ENCODE measurements around the gene LYPD6B. TPM values are rescaled to one million over a fixed set of nuclear protein-coding genes. Genes with fewer than 3 reads are reported as not detected.

LYPD6B gene
- total RNA-seq, 1 experiment from 2014 or later: not detected

GRCh38 chr2:149112068-149112467 is 73.6 kb downstream of the LYPD6B start:
- no peak for DNase-seq (ENCODE audit: low spot score)
- Histone ChIP-seq H3K9me3 (ENCODE audit: low read depth, low read length, poor library complexity, severe bottlenecking) (no peaks in the 10 kb centered on the region), H3K27me3 (replicated peaks; ENCODE audit: insufficient read depth, low read depth, low read length, poor library complexity) (no peaks in the 10 kb centered on the region), H3K27ac (ENCODE audit: low read depth, low read length, poor library complexity, severe bottlenecking) (no peak overlapping the region), H3K36me3 (ENCODE audit: insufficient read depth, low read length, poor library complexity, severe bottlenecking) (no peaks in the 10 kb centered on the region), H3K4me3 (ENCODE audit: low read depth, low read length, poor library complexity, severe bottlenecking) (no peak overlapping the region), H3K4me1 (ENCODE audit: insufficient read depth, low read length, poor library complexity, severe bottlenecking) (no peaks in the 10 kb centered on the region)
- intact Hi-C loops (cut with micrococcal nuclease; ENCODE audit: unreplicated experiment): no loop called here
- no peak for TF ChIP-seq EZH2 (IDR thresholded peaks at IDR 0.05; ENCODE audit: borderline replicate concordance, low read depth, low read length, poor library complexity, severe bottlenecking)
- no peak for TF ChIP-seq CTCF (conservative IDR thresholded peaks at IDR 0.05; ENCODE audit: low read depth, low read length)
- ChIA-PET POLR2A (ENCODE audit: low non-redundant PET) (no interaction called here), CTCF (no interaction called here)
- BruUV-seq (replicated peaks): no TSS peak

GRCh38 chr2:149112713-149113112 is 74.2 kb downstream of the LYPD6B start:
- no peaks in the 10 kb centered on the region for H3K9me3 ChIP-seq (ENCODE audit: low read depth, low read length, poor library complexity, severe bottlenecking)
- intact Hi-C loops (cut with micrococcal nuclease; ENCODE audit: unreplicated experiment): no loop called here
- H3K4me3 ChIP-seq (ENCODE audit: low read depth, low read length, poor library complexity, severe bottlenecking): no peak overlapping the region
- H3K36me3 ChIP-seq (ENCODE audit: insufficient read depth, low read length, poor library complexity, severe bottlenecking): no peaks in the 10 kb centered on the region
- H3K4me1 ChIP-seq (ENCODE audit: insufficient read depth, low read length, poor library complexity, severe bottlenecking): no peaks in the 10 kb centered on the region
- no peak overlapping the region for H3K27ac ChIP-seq (ENCODE audit: low read depth, low read length, poor library complexity, severe bottlenecking)
- no peaks in the 10 kb centered on the region for H3K27me3 ChIP-seq (replicated peaks; ENCODE audit: insufficient read depth, low read depth, low read length, poor library complexity)
- no TSS peak for BruUV-seq (replicated peaks)
- ChIA-PET POLR2A (ENCODE audit: low non-redundant PET) (no interaction called here), CTCF (no interaction called here)
- no peak for TF ChIP-seq EZH2 (IDR thresholded peaks at IDR 0.05; ENCODE audit: borderline replicate concordance, low read depth, low read length, poor library complexity, severe bottlenecking)
- no peak for DNase-seq (ENCODE audit: low spot score)

- no TSS peak for BruUV-seq (replicated peaks)
- intact Hi-C loops (cut with micrococcal nuclease; ENCODE audit: unreplicated experiment): no loop called here
These were observed 77.3 kb downstream of the LYPD6B start for GRCh38 chr2:149115781-149116180.

More at GRCh38 chr2:149115781-149116180, 77.3 kb downstream of the LYPD6B start:
- H3K9me3 ChIP-seq (ENCODE audit: low read depth, low read length, poor library complexity, severe bottlenecking): no peaks in the 10 kb centered on the region
- H3K27ac ChIP-seq (ENCODE audit: low read depth, low read length, poor library complexity, severe bottlenecking): no peak overlapping the region
- no peak for DNase-seq (ENCODE audit: low spot score)
- CTCF ChIA-PET: no interaction called here
- no peaks in the 10 kb centered on the region for H3K27me3 ChIP-seq (replicated peaks; ENCODE audit: insufficient read depth, low read depth, low read length, poor library complexity)
- H3K4me1 ChIP-seq (ENCODE audit: insufficient read depth, low read length, poor library complexity, severe bottlenecking): no peaks in the 10 kb centered on the region
- POLR2A ChIA-PET (ENCODE audit: low non-redundant PET): no interaction called here
- H3K4me3 ChIP-seq (ENCODE audit: low read depth, low read length, poor library complexity, severe bottlenecking): no peak overlapping the region
- TF ChIP-seq EZH2 (IDR thresholded peaks at IDR 0.05; ENCODE audit: borderline replicate concordance, low read depth, low read length, poor library complexity, severe bottlenecking) (no peak), CTCF (conservative IDR thresholded peaks at IDR 0.05; ENCODE audit: low read depth, low read length) (no peak)
- no peaks in the 10 kb centered on the region for H3K36me3 ChIP-seq (ENCODE audit: insufficient read depth, low read length, poor library complexity, severe bottlenecking)

Measured in A673 (cell line).